K562 (cell line): Measurements from ENCODE around the gene NT5C1B. TPM values are rescaled to one million over a fixed set of nuclear protein-coding genes. Genes with fewer than 3 reads are reported as not detected.

Source experiments
- ATAC-seq: fragments of 200-7000 bp; cut with Tn5 transposase; 3 replicates; pipeline ENCODE4 v1.9.1; 2020; ENCODE audit warnings: moderate library complexity
- BruUV-seq: library from RNA; stranded (reverse); fragments of 400-500 nt; replicated peaks from 2 replicates; lab custom pipeline; 2021; lab: Mats Ljungman, UMichigan
- CTCF ChIA-PET: fragments of 300-600 bp; formaldehyde crosslinking; extraction: SDS; loops from one replicate; lab custom pipeline; 2021; ENCODE audit warnings: low intra/inter-chr PET ratio; lab: Yijun Ruan, JAX
- POLR2A ChIA-PET: fragments of 300-600, 350-650 bp; sonication (Branson Sonifier 250); formaldehyde crosslinking; extraction: SDS; loops from one replicate; lab custom pipeline; 2021; ENCODE audit warnings: antibody characterized with exemption, inconsistent platforms; lab: Yijun Ruan, JAX
- DNase-seq, 4 experiments: peaks; one replicate each; pipeline versions ENCODE4 v3.0.0 to v3.0.0-alpha.2; 2011 to 2018; ENCODE audit warnings: low spot score in 3 of 4, mixed read lengths in 3 of 4; ENCODE audit errors: extremely low read depth in 1 of 4
- FAIRE-seq: peaks from 2 replicates; lab custom pipeline; 2011; peaks lifted over from hg19 to GRCh38; lab: Jason Lieb, UNC
- H2AFZ ChIP-seq: 2 replicates; pipeline ENCODE4 v1.6.0; 2011; ENCODE audit warnings: low read depth, low read length, control low read depth, inconsistent platforms
- H3K27ac ChIP-seq: fragments of 200-600 bp; 3 replicates; pipeline ENCODE4 v1.8.0; 2011; ENCODE audit warnings: low read depth, mild to moderate bottlenecking, control low read depth, inconsistent platforms, low read length, moderate library complexity, mixed read lengths; ENCODE audit errors: extremely low read depth
- H3K27me3 ChIP-seq, 2 experiments: fragments of 300-600 bp in 1 of 2; 2 replicates in 1 of 2; 3 replicates in 1 of 2; pipeline versions ENCODE4 v1.6.0 to v1.8.0; 2011; ENCODE audit warnings: inconsistent platforms in 2 of 2, low read length in 2 of 2, mild to moderate bottlenecking in 1 of 2, mixed read lengths in 1 of 2, moderate library complexity in 1 of 2; ENCODE audit not compliant: control insufficient read depth in 2 of 2, insufficient read depth in 2 of 2
- H3K36me3 ChIP-seq: fragments of 300-600 bp; 3 replicates; pipeline ENCODE4 v1.8.0; 2011; ENCODE audit warnings: mild to moderate bottlenecking, low read length, inconsistent platforms; ENCODE audit not compliant: control insufficient read depth, insufficient read depth
- H3K4me1 ChIP-seq, 2 experiments: fragments of 200-600 bp in 1 of 2; replicated peaks in 1 of 2; 2 replicates in 1 of 2; 3 replicates in 1 of 2; pipeline versions ENCODE4 v1.5.1 to v1.8.0; 2011; ENCODE audit warnings: inconsistent platforms in 2 of 2, low read length in 2 of 2, mild to moderate bottlenecking in 1 of 2, mixed read lengths in 1 of 2, moderate library complexity in 1 of 2; ENCODE audit not compliant: control insufficient read depth in 2 of 2, insufficient read depth in 2 of 2
- H3K4me2 ChIP-seq: 2 replicates; pipeline ENCODE4 v1.6.1; 2011; ENCODE audit warnings: low read length, control low read depth, inconsistent platforms, mixed read lengths; ENCODE audit not compliant: insufficient read depth
- H3K4me3 ChIP-seq: fragments of 200-600 bp; sonication (generic), shearing (Covaris generic); 2 replicates; pipeline ENCODE4 v1.5.1; 2016; ENCODE audit warnings: control low read depth, inconsistent platforms
- H3K79me2 ChIP-seq: fragments of 200-600 bp; 3 replicates; pipeline ENCODE4 v1.8.0; 2011; ENCODE audit warnings: low read length, inconsistent platforms; ENCODE audit not compliant: control insufficient read depth, insufficient read depth
- H3K9ac ChIP-seq, 2 experiments: 2 replicates each; pipeline versions ENCODE4 v1.6.0 to v1.6.1; 2011; ENCODE audit warnings: low read depth in 2 of 2, low read length in 2 of 2, control low read depth in 1 of 2, inconsistent platforms in 1 of 2, mild to moderate bottlenecking in 1 of 2, mixed read lengths in 1 of 2; ENCODE audit not compliant: insufficient read depth in 1 of 2
- H3K9me1 ChIP-seq: one replicate; pipeline ENCODE4 v1.6.0; 2011; ENCODE audit warnings: inconsistent platforms, mild to moderate bottlenecking, low read length, moderate library complexity; ENCODE audit not compliant: control insufficient read depth, insufficient read depth
- H3K9me3 ChIP-seq: replicated peaks from 2 replicates; pipeline ENCODE4 v1.5.1; 2011; ENCODE audit warnings: low read depth, low read length, inconsistent platforms; ENCODE audit not compliant: control insufficient read depth, insufficient read depth
- H4K20me1 ChIP-seq: replicated peaks from 2 replicates; pipeline ENCODE4 v1.6.1; 2011; ENCODE audit warnings: low read length, inconsistent platforms, mixed read lengths; ENCODE audit not compliant: control insufficient read depth, insufficient read depth
- ARID1B ChIP-seq: fragments of 450-650 bp; IDR thresholded peaks from 2 replicates; pipeline ENCODE4 v1.6.1; 2016; ENCODE audit warnings: antibody characterized with exemption, mild to moderate bottlenecking, inconsistent platforms
- PURB ChIP-seq: sonication (generic); formaldehyde crosslinking; IDR thresholded peaks from 2 replicates; pipeline ENCODE4 v1.9.0; 2021; ENCODE audit warnings: low read depth, mild to moderate bottlenecking, missing genetic modification reagents
- TEAD1 ChIP-seq, 2 experiments: fragments of 450-650 bp in 1 of 2; sonication (generic) in 1 of 2; formaldehyde crosslinking; IDR thresholded peaks; 2 replicates each; pipeline versions ENCODE4 v1.4.0 to v1.8.0; 2020 to 2022; ENCODE audit warnings: mild to moderate bottlenecking in 2 of 2, missing genetic modification reagents in 1 of 2
- WGBS: fragments of 100-300 bp; shearing (Covaris generic); methylation state at CpG from one replicate; pipeline ENCODE4 v1.1.6; 2016; ENCODE audit warnings: low coverage, mixed read lengths; ENCODE audit not compliant: insufficient coverage; ENCODE audit errors: missing lambda C conversion rate; 5-methylcytosine and 5-hydroxymethylcytosine counted together
- in situ Hi-C: fragments of 300-500 bp; cut with MboI; formaldehyde crosslinking; loops from 4 replicates; pipeline ENCODE4 v1.15.0; 2018; ENCODE audit warnings: inconsistent platforms, mixed read lengths
- intact Hi-C: fragments of 100-400 bp; cut with micrococcal nuclease; formaldehyde crosslinking; loops from 2 replicates; pipeline ENCODE4 v1.14.2; 2022
- polyA plus RNA-seq, 8 experiments: library from polyadenylated mRNA; depleted of rRNA in 4 of 8; stranded (reverse) in 5 of 8; unstranded in 3 of 8; fragments of >200 nt; fragmentation: Nextera tagmentation in 2 of 8; fragmentation: Illumina TruSeq in 1 of 8; extraction: Ambion mirVana in 2 of 8; extraction: Trizol in 1 of 8; gene quantifications; 2 replicates each; pipeline versions ENCODE4 v1.2.1 to v1.2.3, GENCODE V29; 2011 to 2014; ENCODE audit warnings: inconsistent platforms in 1 of 8, missing spikeins in 1 of 8
- total RNA-seq, 7 experiments: library from RNA; depleted of rRNA in 6 of 7; stranded (reverse); fragments of >200 nt in 6 of 7; fragmentation: Illumina TruSeq in 2 of 7; extraction: Trizol in 2 of 7; gene quantifications; 2 replicates each; pipeline versions ENCODE4 v1.2.1 to v1.2.3, GENCODE V29; 2011 to 2021; ENCODE audit warnings: low replicate concordance in 1 of 7
- TF ChIP-seq, protein P1 (sequence below): fragments of 250-450 bp; sonication (Bioruptor Pico); IDR thresholded peaks from 2 replicates; pipeline ENCODE4 v1.5.0; 2020; ENCODE audit warnings: mild to moderate bottlenecking, borderline replicate concordance

NT5C1B gene
- total and polyA plus RNA-seq, 9 of the 15 experiments (the other 6 are each of a cell fraction or from before 2014, with no cell fraction given): 0.07 TPM; not detected in 8

DNA sequence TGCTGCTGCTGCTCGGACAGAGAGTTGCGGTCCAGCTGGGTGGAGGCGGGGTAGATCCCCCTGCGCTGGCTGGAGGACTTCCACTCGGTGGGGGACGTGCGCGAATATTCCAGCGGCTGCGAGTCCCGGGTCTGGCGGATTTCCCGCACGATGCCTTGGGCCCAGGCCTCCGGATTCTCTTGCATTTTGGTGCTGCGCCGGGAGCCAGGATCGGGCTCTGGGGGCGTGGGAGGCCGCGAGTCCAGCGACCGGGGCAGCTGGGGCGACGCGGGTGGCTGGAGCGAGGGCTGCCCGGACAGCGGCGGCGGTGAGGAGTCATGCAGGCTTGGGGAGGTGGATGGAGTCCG is 4.8 kb downstream of the NT5C1B start:
- intact Hi-C loops (no loop called here), in situ Hi-C loops (no loop called here)
- Histone ChIP-seq H3K9me3 (no peaks in the 10 kb centered on the region), H3K27ac (no peak overlapping the region), H3K9me1 (no peaks in the 10 kb centered on the region), H3K9ac (no peak overlapping the region), H2AFZ (no peak overlapping the region), H3K36me3 (no peaks in the 10 kb centered on the region), H3K4me3 (no peak overlapping the region), H4K20me1 (no peaks in the 10 kb centered on the region), H3K4me1 (no peaks in the 10 kb centered on the region), H3K27me3 (peaks cover 3 to 17% of the 10 kb centered on the region in 2 experiments; a peak in 3 of 5 replicates), H3K4me2 (no peak overlapping the region), H3K79me2 (no peaks in the 10 kb centered on the region)
- TF ChIP-seq ARID1B (no peak), PURB (CRISPR knock-in tag) (no peak), TEAD1 (CRISPR knock-in tag; IDR thresholded peaks at IDR 0.05) (no peak)
- TF ChIP-seq, protein P1, sequence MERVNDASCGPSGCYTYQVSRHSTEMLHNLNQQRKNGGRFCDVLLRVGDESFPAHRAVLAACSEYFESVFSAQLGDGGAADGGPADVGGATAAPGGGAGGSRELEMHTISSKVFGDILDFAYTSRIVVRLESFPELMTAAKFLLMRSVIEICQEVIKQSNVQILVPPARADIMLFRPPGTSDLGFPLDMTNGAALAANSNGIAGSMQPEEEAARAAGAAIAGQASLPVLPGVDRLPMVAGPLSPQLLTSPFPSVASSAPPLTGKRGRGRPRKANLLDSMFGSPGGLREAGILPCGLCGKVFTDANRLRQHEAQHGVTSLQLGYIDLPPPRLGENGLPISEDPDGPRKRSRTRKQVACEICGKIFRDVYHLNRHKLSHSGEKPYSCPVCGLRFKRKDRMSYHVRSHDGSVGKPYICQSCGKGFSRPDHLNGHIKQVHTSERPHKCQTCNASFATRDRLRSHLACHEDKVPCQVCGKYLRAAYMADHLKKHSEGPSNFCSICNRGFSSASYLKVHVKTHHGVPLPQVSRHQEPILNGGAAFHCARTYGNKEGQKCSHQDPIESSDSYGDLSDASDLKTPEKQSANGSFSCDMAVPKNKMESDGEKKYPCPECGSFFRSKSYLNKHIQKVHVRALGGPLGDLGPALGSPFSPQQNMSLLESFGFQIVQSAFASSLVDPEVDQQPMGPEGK (CRISPR knock-in tag): no peak
- ChIA-PET CTCF (no interaction called here), POLR2A (no interaction called here)
- BruUV-seq: no TSS peak
- FAIRE-seq: no peak
- 7% methylated on average over 9 of the region's 32 CpGs for WGBS
- no peak for DNase-seq
- no peak; the same call in 2 of the 3 replicates for ATAC-seq
